Common myeloid progenitor, CD34-positive (primary cell): ENCODE results near the gene TRIM71.

ENCODE experiments used
- CTCF ChIA-PET: fragments of 350-600 bp; sonication (Branson Sonifier 250); formaldehyde crosslinking; loops from one replicate; lab custom pipeline; 2021; ENCODE audit warnings: antibody characterized with exemption; lab: Charles Lee
- POLR2A ChIA-PET: fragments of 350-600 bp; sonication (Branson Sonifier 250); formaldehyde crosslinking; loops from one replicate; lab custom pipeline; 2021; ENCODE audit warnings: antibody characterized with exemption; lab: Charles Lee
- DNase-seq, 3 donors: peaks; one replicate each; pipeline versions ENCODE4 v3.0.0 to v3.0.0-alpha.2; 2013
- H3K27ac ChIP-seq, 2 experiments: 1 replicate in 1 of 2; 2 replicates in 1 of 2; pipeline ENCODE4 v1.7.0; 2013; ENCODE audit warnings: inconsistent platforms in 2 of 2, low read length in 2 of 2, mild to moderate bottlenecking in 2 of 2, low read depth in 1 of 2, moderate library complexity in 1 of 2; ENCODE audit not compliant: severe bottlenecking in 2 of 2, insufficient read depth in 1 of 2, poor library complexity in 1 of 2
- H3K27me3 ChIP-seq, 5 experiments: replicated peaks in 2 of 5; 1 replicate in 3 of 5; 2 replicates in 2 of 5; pipeline versions ENCODE4 v1.6.1 to v1.7.0; 2013; ENCODE audit warnings: low read length in 4 of 5, mild to moderate bottlenecking in 2 of 5, moderate library complexity in 2 of 5, inconsistent platforms in 1 of 5; ENCODE audit not compliant: insufficient read depth in 5 of 5, control insufficient read depth in 4 of 5
- H3K36me3 ChIP-seq, 4 experiments: 1 replicate in 2 of 4; 2 replicates in 2 of 4; pipeline versions ENCODE4 v1.6.1 to v1.7.0; 2013; ENCODE audit warnings: low read length in 3 of 4, control low read depth in 1 of 4, mild to moderate bottlenecking in 1 of 4; ENCODE audit not compliant: control insufficient read depth in 4 of 4, insufficient read depth in 4 of 4
- H3K4me1 ChIP-seq, 4 experiments: 1 replicate in 3 of 4; 2 replicates in 1 of 4; pipeline versions ENCODE4 v1.6.1 to v1.7.1; 2013; ENCODE audit warnings: low read length in 3 of 4, mild to moderate bottlenecking in 3 of 4, control low read depth in 1 of 4, inconsistent platforms in 1 of 4, moderate library complexity in 1 of 4; ENCODE audit not compliant: control insufficient read depth in 4 of 4, insufficient read depth in 4 of 4; ENCODE audit errors: control extremely low read depth in 1 of 4
- H3K4me3 ChIP-seq, 7 experiments: 1 replicate in 4 of 7; 2 replicates in 3 of 7; pipeline versions ENCODE4 v1.5.1 to v1.7.0; 2013; ENCODE audit warnings: mild to moderate bottlenecking in 7 of 7, low read length in 6 of 7, moderate library complexity in 6 of 7, inconsistent platforms in 2 of 7, low read depth in 2 of 7, control low read depth in 1 of 7; ENCODE audit not compliant: insufficient read depth in 4 of 7, control insufficient read depth in 1 of 7; ENCODE audit errors: extremely low read depth in 1 of 7
- H3K9me3 ChIP-seq, 5 experiments: 1 replicate in 4 of 5; 2 replicates in 1 of 5; pipeline versions ENCODE4 v1.6.1 to v1.7.1; 2013; ENCODE audit warnings: low read length in 4 of 5, mild to moderate bottlenecking in 2 of 5, inconsistent platforms in 1 of 5, low read depth in 1 of 5, moderate library complexity in 1 of 5; ENCODE audit not compliant: control insufficient read depth in 4 of 5, insufficient read depth in 2 of 5; ENCODE audit errors: control extremely low read depth in 1 of 5
- WGBS: methylation state at CpG from one replicate; pipeline ENCODE4 v1.1.5; 2013; ENCODE audit not compliant: insufficient coverage; 5-methylcytosine and 5-hydroxymethylcytosine counted together

Gene TRIM71

GRCh38 chr3:32825601-32826375, 8.0 kb downstream of the TRIM71 start:
- POLR2A ChIA-PET: no interaction called here
- CTCF ChIA-PET: no interaction called here
- Histone ChIP-seq H3K27me3 (peaks cover 0 to 9% (median 0%) of the 10 kb centered on the region in 5 experiments), H3K4me3 (no peak overlapping the region), H3K27ac (no peak overlapping the region), H3K4me1 (peaks cover 0 to 48% (median 4%) of the 10 kb centered on the region in 4 experiments), H3K36me3 (peaks cover 0 to 10% (median 0%) of the 10 kb centered on the region in 4 experiments), H3K9me3 (no peaks in the 10 kb centered on the region)
- no peak for DNase-seq
- 98% methylated on average over 7 of the region's 12 CpGs for WGBS

DNA sequence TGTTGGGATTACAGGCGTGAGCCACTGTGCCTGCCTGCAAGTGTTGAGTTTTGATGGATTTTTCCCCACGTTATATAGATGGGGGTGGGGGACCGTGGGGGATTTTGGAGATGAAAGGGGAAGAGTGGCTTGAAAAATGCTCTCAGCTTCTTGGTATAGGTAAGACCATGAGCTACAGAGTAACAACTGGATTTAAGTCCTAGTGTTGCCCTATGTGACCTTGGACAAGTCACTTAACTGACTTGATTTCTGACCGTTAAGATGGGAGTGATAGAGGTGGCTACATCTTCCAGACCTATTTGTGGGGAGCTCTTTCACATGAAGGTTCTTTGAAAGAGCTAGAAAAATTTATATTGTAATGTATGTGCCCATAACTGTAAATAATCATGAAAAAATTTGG, 13.3 kb downstream of the TRIM71 start:
- H3K36me3 ChIP-seq: no peaks in the 10 kb centered on the region
- H3K9me3 ChIP-seq: no peaks in the 10 kb centered on the region
- no peaks in the 10 kb centered on the region for H3K27me3 ChIP-seq
- WGBS: 100% methylated on average over 3 of the region's 4 CpGs
- CTCF ChIA-PET: interaction anchor here (1.2 kb wide), 1 partner anchor 14 kb away, joined by 4 read pairs; no protein-coding TSS in a partner anchor
- peaks cover 0 to 50% (median 15%) of the 10 kb centered on the region in 4 experiments for H3K4me1 ChIP-seq
- POLR2A ChIA-PET: no interaction called here
- no peak for DNase-seq
- H3K4me3 ChIP-seq: no peak overlapping the region
- no peak overlapping the region for H3K27ac ChIP-seq

DNA sequence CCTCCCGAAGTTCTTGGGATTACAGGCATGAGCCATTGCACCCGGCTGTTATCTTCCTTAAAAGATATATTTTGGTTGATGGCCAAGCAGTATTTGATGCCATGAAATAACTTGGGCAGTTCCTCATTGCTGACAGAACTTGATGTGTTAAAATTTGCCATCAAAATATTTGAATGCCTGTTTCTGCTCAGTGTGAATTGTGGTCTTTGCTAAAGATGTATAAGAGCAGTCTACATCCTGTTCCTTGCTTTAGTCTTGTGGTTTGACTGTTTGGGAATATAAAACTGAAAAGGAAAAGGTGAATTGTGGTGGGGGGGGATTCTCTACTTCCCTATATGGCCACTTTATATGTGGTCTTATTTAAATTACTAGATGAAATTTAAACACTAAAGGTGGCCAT, 14.0 kb downstream of the TRIM71 start:
- ChIA-PET POLR2A (interaction anchor here (0.6 kb wide), 1 partner anchor 113 kb away, joined by 3 read pairs; no protein-coding TSS in a partner anchor), CTCF (no interaction called here)
- H3K36me3 ChIP-seq: no peaks in the 10 kb centered on the region
- peak in 2 of 3 donors; percentile 57 to 64 for DNase-seq
- H3K27me3 ChIP-seq: no peaks in the 10 kb centered on the region
- no peak overlapping the region for H3K4me3 ChIP-seq
- peaks cover 0 to 54% (median 15%) of the 10 kb centered on the region in 4 experiments for H3K4me1 ChIP-seq
- no peaks in the 10 kb centered on the region for H3K9me3 ChIP-seq
- no peak overlapping the region for H3K27ac ChIP-seq
- WGBS: 0% methylated on average over 2 of the region's 2 CpGs

DNA sequence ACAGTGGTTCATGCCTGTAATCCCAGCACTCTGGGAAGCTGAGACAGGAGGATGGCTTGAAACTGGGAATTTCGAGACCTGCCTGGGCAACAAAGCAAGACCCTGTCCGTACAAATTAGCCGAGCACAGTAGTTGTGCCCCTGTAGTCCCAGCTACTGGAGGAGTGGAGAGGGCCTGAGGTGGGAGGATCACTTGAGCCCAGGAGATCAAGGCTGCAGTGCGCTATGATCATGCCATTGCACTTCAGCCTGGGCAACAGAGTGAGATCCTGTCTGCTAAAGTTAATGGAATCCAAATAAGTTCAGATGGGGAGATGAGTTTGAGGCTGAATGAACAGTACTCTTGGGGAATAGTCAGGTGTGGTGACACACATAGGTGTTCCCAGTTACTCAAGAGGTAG, 14.4 kb downstream of the TRIM71 start:
- H3K4me3 ChIP-seq: no peak overlapping the region
- H3K27ac ChIP-seq: no peak overlapping the region
- H3K4me1 ChIP-seq: peaks cover 0 to 54% (median 15%) of the 10 kb centered on the region in 4 experiments
- no peaks in the 10 kb centered on the region for H3K36me3 ChIP-seq
- DNase-seq: peak in 1 of 3 donors; percentile 12
- no peaks in the 10 kb centered on the region for H3K27me3 ChIP-seq
- WGBS: 100% methylated on average over 4 of the region's 4 CpGs
- no peaks in the 10 kb centered on the region for H3K9me3 ChIP-seq
- CTCF ChIA-PET: no interaction called here
- POLR2A ChIA-PET: interaction anchor here (0.6 kb wide), 1 partner anchor 114 kb away, joined by 3 read pairs; no protein-coding TSS in a partner anchor

DNA sequence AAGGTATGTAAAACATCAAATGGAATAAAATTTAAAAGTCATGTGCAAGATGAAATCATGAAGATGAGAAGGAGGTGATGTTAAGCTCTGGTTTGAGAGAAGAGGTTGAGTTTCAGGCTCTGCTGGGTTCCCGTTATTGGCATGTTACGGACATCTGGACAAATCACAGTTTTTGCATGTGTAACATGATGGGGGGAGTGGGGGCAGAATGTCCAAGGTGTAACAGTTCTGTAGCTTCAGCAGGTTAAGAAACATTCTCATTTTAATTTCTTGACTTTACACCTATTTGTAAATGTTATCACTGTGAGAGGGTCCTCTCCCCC, 17.2 kb downstream of the TRIM71 start:
- H3K27ac ChIP-seq: no peak overlapping the region
- ChIA-PET CTCF (interaction anchor here (2.0 kb wide), 1 partner anchor 19 kb away, joined by 5 read pairs; no protein-coding TSS in a partner anchor), POLR2A (no interaction called here)
- no peaks in the 10 kb centered on the region for H3K27me3 ChIP-seq
- DNase-seq: no peak
- 94% methylated on average over 2 of the region's 2 CpGs for WGBS
- H3K4me3 ChIP-seq: no peak overlapping the region
- H3K9me3 ChIP-seq: no peaks in the 10 kb centered on the region
- no peaks in the 10 kb centered on the region for H3K36me3 ChIP-seq
- H3K4me1 ChIP-seq: peaks cover 0 to 37% (median 15%) of the 10 kb centered on the region in 4 experiments

GRCh38 chr3:32835961-32836360, 18.2 kb downstream of the TRIM71 start:
- H3K9me3 ChIP-seq: no peaks in the 10 kb centered on the region
- no peaks in the 10 kb centered on the region for H3K36me3 ChIP-seq
- no peaks in the 10 kb centered on the region for H3K27me3 ChIP-seq
- no peak for DNase-seq
- H3K4me1 ChIP-seq: peaks cover 0 to 35% (median 14%) of the 10 kb centered on the region in 4 experiments
- no peak overlapping the region for H3K27ac ChIP-seq
- ChIA-PET POLR2A (no interaction called here), CTCF (interaction anchor here (0.8 kb wide), 1 partner anchor 65 kb away, joined by 3 read pairs; no protein-coding TSS in a partner anchor)
- no peak overlapping the region for H3K4me3 ChIP-seq
- 100% methylated on average over 1 of the region's 4 CpGs for whole genome bisulfite sequencing

DNA sequence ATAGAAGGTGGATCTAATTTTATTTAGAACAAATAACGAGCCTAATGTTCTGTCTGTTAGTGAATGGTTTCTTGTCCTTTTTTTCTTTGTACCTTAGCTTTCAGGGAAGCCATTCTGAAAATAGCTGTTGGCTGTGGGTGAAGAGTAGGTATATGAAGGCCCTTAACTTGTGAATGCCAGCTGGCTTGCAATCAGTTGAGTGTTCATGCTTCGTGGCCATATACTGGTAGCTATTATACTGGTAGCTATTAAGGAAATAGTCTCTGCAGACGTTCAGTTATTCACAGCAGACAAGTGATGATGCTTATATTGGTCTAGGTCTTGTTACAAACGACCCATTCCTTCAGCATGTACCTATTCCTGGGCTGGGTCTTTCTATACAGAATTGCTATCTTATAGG, 18.8 kb downstream of the TRIM71 start:
- H3K9me3 ChIP-seq: no peaks in the 10 kb centered on the region
- H3K36me3 ChIP-seq: no peaks in the 10 kb centered on the region
- WGBS: 100% methylated on average over 1 of the region's 4 CpGs
- H3K27ac ChIP-seq: no peak overlapping the region
- DNase-seq: no peak
- no peak overlapping the region for H3K4me3 ChIP-seq
- peaks cover 0 to 35% (median 8%) of the 10 kb centered on the region in 4 experiments for H3K4me1 ChIP-seq
- POLR2A ChIA-PET: no interaction called here
- CTCF ChIA-PET: interaction anchor here (0.8 kb wide), 1 partner anchor 66 kb away, joined by 3 read pairs; no protein-coding TSS in a partner anchor
- no peaks in the 10 kb centered on the region for H3K27me3 ChIP-seq
